Activated CD8-positive, alpha-beta memory T cell treated with anti-CD3 and anti-CD28 coated beads for 48 hours (primary cell): ENCODE data around the gene YDJC.
"Not testable (repeated sequence)": the region's sequence is repeated elsewhere in the genome, so short reads cannot be mapped to it uniquely, and the experiment has no call there.

ENCODE experiments used
- DNase-seq, 3 experiments: peaks; one replicate each; pipeline ENCODE4 v3.0.0-alpha.2; 2020; ENCODE audit warnings: low read depth in 2 of 3, low spot score in 2 of 3

The YDJC gene

GRCh38 chr22:21632931-21633330 is 3.1 kb upstream of the YDJC start:
- no peak for DNase-seq

- peak in 1 of 3 experiments; percentile 40 for DNase-seq
These were observed 2.5 kb upstream of the YDJC start, which contains the start of gene CCDC116 for GRCh38 chr22:21632237-21632895. Gene CCDC116 (plus strand): TSS chr22:21632760. CDS start chr22:21633182, 422 bp downstream.

GRCh38 chr22:21631025-21631424 is 1.2 kb upstream of the YDJC start:
- DNase-seq: no peak

GRCh38 chr22:21628386-21629254 is 1.2 kb downstream of the YDJC start:
- DNase-seq: no peak

GRCh38 chr22:21626735-21627469 is 2.9 kb downstream of the YDJC start:
- DNase-seq: no peak

GRCh38 chr22:21626073-21626734 is 3.6 kb downstream of the YDJC start:
- DNase-seq: no peak

- DNase-seq: no peak
These were observed 4.7 kb downstream of the YDJC start for GRCh38 chr22:21624880-21625791.

GRCh38 chr22:21624120-21624879 is 5.5 kb downstream of the YDJC start:
- DNase-seq: peak in 1 of 3 experiments; percentile 39

- no peak for DNase-seq
These were observed 6.2 kb downstream of the YDJC start for GRCh38 chr22:21623648-21623970.

- no peak for DNase-seq
These were observed 6.7 kb downstream of the YDJC start for GRCh38 chr22:21622919-21623647.

GRCh38 chr22:21622011-21622918 is 7.6 kb downstream of the YDJC start:
- no peak for DNase-seq

- DNase-seq: no peak
These were observed 8.8 kb downstream of the YDJC start for GRCh38 chr22:21621025-21621424.

- not testable (repeated sequence) for DNase-seq
These were observed 12.5 kb downstream of the YDJC start for GRCh38 chr22:21617337-21617736.

GRCh38 chr22:21615731-21616130 is 14.1 kb downstream of the YDJC start:
- DNase-seq: no peak

- DNase-seq: no peak
These were observed 16.1 kb downstream of the YDJC start for GRCh38 chr22:21613553-21614233.

- no peak for DNase-seq
These were observed 17.0 kb downstream of the YDJC start for GRCh38 chr22:21612858-21613257.
